HepG2 (cell line): ENCODE data around the gene PHKB. TPM values are rescaled to one million over a fixed set of nuclear protein-coding genes. Genes with fewer than 3 reads are reported as not detected.

Experiments
- ATAC-seq: fragments of 200-7000 bp; cut with Tn5 transposase; 3 replicates; pipeline ENCODE4 v1.9.1; 2020; ENCODE audit warnings: mild to moderate bottlenecking, moderate library complexity
- BruUV-seq: library from RNA; stranded (reverse); fragments of 400-500 nt; replicated peaks from 2 replicates; lab custom pipeline; 2021; lab: Mats Ljungman, UMichigan
- CTCF ChIA-PET: fragments of 300-600 bp; formaldehyde crosslinking; extraction: SDS; loops from one replicate; lab custom pipeline; 2021; ENCODE audit warnings: low total read pairs, inconsistent platforms, low intra/inter-chr PET ratio; lab: Yijun Ruan, JAX
- POLR2A ChIA-PET: fragments of 350-600 bp; sonication (Branson Sonifier 250); formaldehyde crosslinking; loops from one replicate; lab custom pipeline; 2020; ENCODE audit warnings: antibody characterized with exemption, inconsistent platforms; lab: Yijun Ruan, JAX
- DNase-seq: peaks from one replicate; pipeline ENCODE4 v3.0.0-alpha.2; 2015; ENCODE audit warnings: low spot score
- FAIRE-seq: peaks from 3 replicates; lab custom pipeline; 2011; peaks lifted over from hg19 to GRCh38; lab: Jason Lieb, UNC
- H2AFZ ChIP-seq: one replicate; pipeline ENCODE4 v1.6.1; 2011; ENCODE audit warnings: low read length, inconsistent platforms
- H3K27ac ChIP-seq: fragments of 300-600 bp; 3 replicates; pipeline ENCODE4 v1.8.0; 2011; ENCODE audit warnings: mixed run types, mild to moderate bottlenecking, mixed read lengths, low read length, inconsistent platforms; ENCODE audit not compliant: insufficient read depth; ENCODE audit errors: extremely low read length
- H3K27me3 ChIP-seq, 2 experiments: fragments of 200-600 bp in 1 of 2; 2 replicates in 1 of 2; 3 replicates in 1 of 2; pipeline versions ENCODE4 v1.6.0 to v1.8.0; 2011; ENCODE audit warnings: low read length in 2 of 2, mild to moderate bottlenecking in 2 of 2, moderate library complexity in 2 of 2, inconsistent platforms in 1 of 2; ENCODE audit not compliant: insufficient read depth in 2 of 2, control insufficient read depth in 1 of 2
- H3K36me3 ChIP-seq, 2 experiments: fragments of 200-600 bp in 1 of 2; replicated peaks in 1 of 2; 2 replicates in 1 of 2; 3 replicates in 1 of 2; pipeline versions ENCODE4 v1.5.1 to v1.8.0; 2011; ENCODE audit warnings: low read length in 2 of 2, inconsistent platforms in 1 of 2; ENCODE audit not compliant: insufficient read depth in 2 of 2, control insufficient read depth in 1 of 2
- H3K4me1 ChIP-seq: 2 replicates; pipeline ENCODE4 v1.5.1; 2012; ENCODE audit warnings: low read length, inconsistent platforms; ENCODE audit not compliant: insufficient read depth
- H3K4me2 ChIP-seq: 2 replicates; pipeline ENCODE4 v1.6.0; 2011; ENCODE audit warnings: low read depth, low read length, inconsistent platforms
- H3K4me3 ChIP-seq, 3 experiments: fragments of 200-600 bp in 1 of 3; sonication (generic), shearing (Covaris generic) in 1 of 3; replicated peaks in 1 of 3; 2 replicates each; pipeline ENCODE4 v1.5.1; 2011 to 2016; ENCODE audit warnings: low read length in 3 of 3, inconsistent platforms in 2 of 3, low read depth in 2 of 3, mild to moderate bottlenecking in 2 of 3, control low read depth in 1 of 3, mixed read lengths in 1 of 3; ENCODE audit not compliant: insufficient read depth in 1 of 3
- H3K79me2 ChIP-seq: one replicate; pipeline ENCODE4 v1.6.1; 2011; ENCODE audit warnings: low read length, inconsistent platforms; ENCODE audit not compliant: insufficient read depth
- H3K9ac ChIP-seq: 2 replicates; pipeline ENCODE4 v1.6.0; 2011; ENCODE audit warnings: mild to moderate bottlenecking, low read depth, low read length, inconsistent platforms; ENCODE audit not compliant: insufficient read depth
- H3K9me3 ChIP-seq: 2 replicates; pipeline ENCODE4 v1.5.1; 2012; ENCODE audit warnings: mild to moderate bottlenecking, low read length
- H4K20me1 ChIP-seq: 2 replicates; pipeline ENCODE4 v1.6.0; 2011; ENCODE audit warnings: inconsistent platforms, mild to moderate bottlenecking, low read length, moderate library complexity; ENCODE audit not compliant: insufficient read depth
- GATAD2A ChIP-seq: IDR thresholded peaks from 2 replicates; pipeline ENCODE4 v1.6.1; 2016
- NFKB2 ChIP-seq: sonication (generic); formaldehyde crosslinking; IDR thresholded peaks from 2 replicates; pipeline ENCODE4 v1.4.0; 2020; ENCODE audit warnings: missing genetic modification reagents, borderline replicate concordance
- NKX3-1 ChIP-seq: sonication (generic); formaldehyde crosslinking; IDR thresholded peaks from 2 replicates; pipeline ENCODE4 v1.5.0; 2020; ENCODE audit warnings: missing genetic modification reagents
- NR2F2 ChIP-seq: IDR thresholded peaks from 2 replicates; pipeline ENCODE4 v1.6.1; 2012; ENCODE audit warnings: low read depth, inconsistent platforms, borderline replicate concordance
- SUZ12 ChIP-seq: fragments of 150-350 bp; IDR thresholded peaks from 2 replicates; pipeline ENCODE4 v1.6.1; 2014; ENCODE audit warnings: low read depth, low read length
- TCF12 ChIP-seq, 2 experiments: fragments of 450-650 bp in 1 of 2; sonication (generic) in 1 of 2; formaldehyde crosslinking in 1 of 2; IDR thresholded peaks; 2 replicates each; pipeline versions ENCODE4 v1.6.1 to v1.8.0; 2017 to 2022; ENCODE audit warnings: antibody characterized with exemption in 1 of 2, mild to moderate bottlenecking in 1 of 2, missing genetic modification reagents in 1 of 2, moderate library complexity in 1 of 2
- ZEB1 ChIP-seq: IDR thresholded peaks from 2 replicates; pipeline ENCODE4 v1.6.1; 2012; ENCODE audit warnings: mild to moderate bottlenecking, low read depth, inconsistent platforms; ENCODE audit not compliant: insufficient replicate concordance
- ZNF713 ChIP-seq: sonication (generic); formaldehyde crosslinking; IDR thresholded peaks from 2 replicates; pipeline ENCODE4 v1.4.0; 2020; ENCODE audit warnings: mild to moderate bottlenecking, missing genetic modification reagents
- WGBS: methylation state at CpG from one replicate; pipeline ENCODE4 v1.1.6; 2017; ENCODE audit warnings: low lambda C conversion rate; 5-methylcytosine and 5-hydroxymethylcytosine counted together
- in situ Hi-C: cut with HindIII; loops from 2 replicates; pipeline ENCODE4 v1.10.0; 2017; ENCODE audit warnings: low pct_unique_long_range_greater_than_20kb; ENCODE audit not compliant: extremely low pct_ligation_motif_present
- intact Hi-C: fragments of 100-400 bp; cut with micrococcal nuclease; formaldehyde crosslinking; loops from one replicate; pipeline ENCODE4 v1.10.0; 2022; ENCODE audit not compliant: unreplicated experiment
- polyA plus RNA-seq, 8 experiments: library from polyadenylated mRNA; depleted of rRNA in 3 of 8; stranded (reverse) in 7 of 8; unstranded in 1 of 8; fragments of >200 nt; fragmentation: Illumina TruSeq in 4 of 8; extraction: Trizol in 4 of 8; gene quantifications; 2 replicates each; pipeline versions ENCODE4 v1.2.1 to v1.2.3, GENCODE V29; 2011 to 2016; ENCODE audit warnings: low read depth in 4 of 8, missing spikeins in 1 of 8, mixed read lengths in 1 of 8; ENCODE audit not compliant: insufficient read depth in 1 of 8
- total RNA-seq, 5 experiments: library from RNA; depleted of rRNA; stranded (reverse); fragments of >200 nt; fragmentation: Illumina TruSeq; extraction: Trizol; gene quantifications; 2 replicates each; pipeline ENCODE4 v1.2.3, GENCODE V29; 2016; ENCODE audit warnings: low read depth in 1 of 5
- TF ChIP-seq, protein P1 (sequence below): sonication (generic); formaldehyde crosslinking; IDR thresholded peaks from 2 replicates; pipeline ENCODE4 v1.4.0; 2020; ENCODE audit warnings: missing genetic modification reagents
- TF ChIP-seq, protein P2 (sequence below): IDR thresholded peaks from 2 replicates; pipeline ENCODE4 v1.4.0; 2020; ENCODE audit warnings: mild to moderate bottlenecking, missing genetic modification reagents
- TF ChIP-seq, protein P3 (sequence below): sonication (generic); formaldehyde crosslinking; IDR thresholded peaks from 2 replicates; pipeline ENCODE4 v1.4.0; 2020; ENCODE audit warnings: missing genetic modification reagents, borderline replicate concordance

PHKB gene
- total and polyA plus RNA-seq, 2 of the 13 experiments (the other 11 are each of a cell fraction or from before 2014, with no cell fraction given), result 66.0 to 80.8 TPM

DNA sequence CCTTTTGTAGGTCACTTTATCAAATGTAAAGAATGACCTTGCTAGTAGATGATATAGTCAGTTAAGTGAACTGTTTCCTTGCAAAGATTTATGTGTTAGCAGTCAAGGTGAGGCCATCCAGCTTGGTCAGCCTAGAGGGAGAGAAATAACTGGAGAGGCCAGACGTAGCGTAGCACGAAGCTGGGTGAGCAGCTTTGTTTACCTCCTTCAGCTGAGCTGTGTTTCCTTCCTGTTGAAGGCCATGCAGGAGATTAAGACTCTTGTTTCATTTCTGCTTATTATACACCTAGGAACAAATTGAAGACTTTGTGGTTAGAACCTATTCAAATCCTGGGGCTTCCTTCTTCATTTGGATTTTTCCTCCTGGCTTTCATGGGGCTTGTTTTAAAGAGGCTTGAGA lies 267.1 kb downstream of the PHKB start (continued):
- TF ChIP-seq, protein P1, sequence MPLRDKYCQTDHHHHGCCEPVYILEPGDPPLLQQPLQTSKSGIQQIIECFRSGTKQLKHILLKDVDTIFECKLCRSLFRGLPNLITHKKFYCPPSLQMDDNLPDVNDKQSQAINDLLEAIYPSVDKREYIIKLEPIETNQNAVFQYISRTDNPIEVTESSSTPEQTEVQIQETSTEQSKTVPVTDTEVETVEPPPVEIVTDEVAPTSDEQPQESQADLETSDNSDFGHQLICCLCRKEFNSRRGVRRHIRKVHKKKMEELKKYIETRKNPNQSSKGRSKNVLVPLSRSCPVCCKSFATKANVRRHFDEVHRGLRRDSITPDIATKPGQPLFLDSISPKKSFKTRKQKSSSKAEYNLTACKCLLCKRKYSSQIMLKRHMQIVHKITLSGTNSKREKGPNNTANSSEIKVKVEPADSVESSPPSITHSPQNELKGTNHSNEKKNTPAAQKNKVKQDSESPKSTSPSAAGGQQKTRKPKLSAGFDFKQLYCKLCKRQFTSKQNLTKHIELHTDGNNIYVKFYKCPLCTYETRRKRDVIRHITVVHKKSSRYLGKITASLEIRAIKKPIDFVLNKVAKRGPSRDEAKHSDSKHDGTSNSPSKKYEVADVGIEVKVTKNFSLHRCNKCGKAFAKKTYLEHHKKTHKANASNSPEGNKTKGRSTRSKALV (CRISPR knock-in tag), result no peak

DNA sequence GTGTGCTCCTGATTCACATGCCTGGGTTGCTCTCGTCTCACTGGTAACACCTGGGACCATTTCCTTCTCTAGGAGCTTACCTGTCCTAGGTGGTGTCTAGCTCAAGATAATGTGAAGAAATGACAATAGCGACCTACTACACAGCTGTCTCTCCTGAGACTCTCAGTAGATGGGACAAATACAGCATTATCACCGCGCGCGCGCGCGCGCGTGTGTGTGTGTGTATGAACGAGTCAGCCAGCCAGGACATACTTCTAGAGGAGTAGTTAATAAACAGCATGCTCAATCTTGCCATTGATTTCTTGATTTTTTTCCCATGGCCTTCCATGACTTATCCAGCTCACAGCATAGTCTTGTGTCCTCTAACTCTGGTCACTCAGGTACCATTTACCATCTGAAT lies 268.6 kb downstream of the PHKB start:
- DNase-seq, result no peak
- in situ Hi-C loops, result no loop called here
- Histone ChIP-seq H3K79me2 (no peaks in the 10 kb centered on the region), H3K4me1 (no peaks in the 10 kb centered on the region), H4K20me1 (no peaks in the 10 kb centered on the region), H3K4me3 (no peak overlapping the region), H2AFZ (no peak overlapping the region), H3K27ac (no peak overlapping the region), H3K9me3 (no peaks in the 10 kb centered on the region), H3K4me2 (no peak overlapping the region), H3K27me3 (peaks cover 1 to 5% of the 10 kb centered on the region in 2 experiments; a peak in 1 of 5 replicates), H3K9ac (no peak overlapping the region), H3K36me3 (no peaks in the 10 kb centered on the region)
- 79% methylated on average over 12 of the region's 12 CpGs for WGBS
- ATAC-seq, result no peak
- CTCF ChIA-PET, result no interaction called here
- POLR2A ChIA-PET, result no interaction called here
- intact Hi-C loops, result no loop called here
- FAIRE-seq, result no peak
- no TSS peak for BruUV-seq
- TF ChIP-seq, protein P2, sequence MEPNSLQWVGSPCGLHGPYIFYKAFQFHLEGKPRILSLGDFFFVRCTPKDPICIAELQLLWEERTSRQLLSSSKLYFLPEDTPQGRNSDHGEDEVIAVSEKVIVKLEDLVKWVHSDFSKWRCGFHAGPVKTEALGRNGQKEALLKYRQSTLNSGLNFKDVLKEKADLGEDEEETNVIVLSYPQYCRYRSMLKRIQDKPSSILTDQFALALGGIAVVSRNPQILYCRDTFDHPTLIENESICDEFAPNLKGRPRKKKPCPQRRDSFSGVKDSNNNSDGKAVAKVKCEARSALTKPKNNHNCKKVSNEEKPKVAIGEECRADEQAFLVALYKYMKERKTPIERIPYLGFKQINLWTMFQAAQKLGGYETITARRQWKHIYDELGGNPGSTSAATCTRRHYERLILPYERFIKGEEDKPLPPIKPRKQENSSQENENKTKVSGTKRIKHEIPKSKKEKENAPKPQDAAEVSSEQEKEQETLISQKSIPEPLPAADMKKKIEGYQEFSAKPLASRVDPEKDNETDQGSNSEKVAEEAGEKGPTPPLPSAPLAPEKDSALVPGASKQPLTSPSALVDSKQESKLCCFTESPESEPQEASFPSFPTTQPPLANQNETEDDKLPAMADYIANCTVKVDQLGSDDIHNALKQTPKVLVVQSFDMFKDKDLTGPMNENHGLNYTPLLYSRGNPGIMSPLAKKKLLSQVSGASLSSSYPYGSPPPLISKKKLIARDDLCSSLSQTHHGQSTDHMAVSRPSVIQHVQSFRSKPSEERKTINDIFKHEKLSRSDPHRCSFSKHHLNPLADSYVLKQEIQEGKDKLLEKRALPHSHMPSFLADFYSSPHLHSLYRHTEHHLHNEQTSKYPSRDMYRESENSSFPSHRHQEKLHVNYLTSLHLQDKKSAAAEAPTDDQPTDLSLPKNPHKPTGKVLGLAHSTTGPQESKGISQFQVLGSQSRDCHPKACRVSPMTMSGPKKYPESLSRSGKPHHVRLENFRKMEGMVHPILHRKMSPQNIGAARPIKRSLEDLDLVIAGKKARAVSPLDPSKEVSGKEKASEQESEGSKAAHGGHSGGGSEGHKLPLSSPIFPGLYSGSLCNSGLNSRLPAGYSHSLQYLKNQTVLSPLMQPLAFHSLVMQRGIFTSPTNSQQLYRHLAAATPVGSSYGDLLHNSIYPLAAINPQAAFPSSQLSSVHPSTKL, result no peak
- TF ChIP-seq GATAD2A (CRISPR knock-in tag) (no peak), ZNF713 (CRISPR knock-in tag) (no peak), ZEB1 (no peak), SUZ12 (no peak), NFKB2 (CRISPR knock-in tag) (no peak), TCF12 (IDR thresholded peaks at IDR 0.05) (no peak), TCF12 (CRISPR knock-in tag; IDR thresholded peaks at IDR 0.05) (no peak), NKX3-1 (CRISPR knock-in tag) (no peak), NR2F2 (no peak)
- TF ChIP-seq, protein P3, sequence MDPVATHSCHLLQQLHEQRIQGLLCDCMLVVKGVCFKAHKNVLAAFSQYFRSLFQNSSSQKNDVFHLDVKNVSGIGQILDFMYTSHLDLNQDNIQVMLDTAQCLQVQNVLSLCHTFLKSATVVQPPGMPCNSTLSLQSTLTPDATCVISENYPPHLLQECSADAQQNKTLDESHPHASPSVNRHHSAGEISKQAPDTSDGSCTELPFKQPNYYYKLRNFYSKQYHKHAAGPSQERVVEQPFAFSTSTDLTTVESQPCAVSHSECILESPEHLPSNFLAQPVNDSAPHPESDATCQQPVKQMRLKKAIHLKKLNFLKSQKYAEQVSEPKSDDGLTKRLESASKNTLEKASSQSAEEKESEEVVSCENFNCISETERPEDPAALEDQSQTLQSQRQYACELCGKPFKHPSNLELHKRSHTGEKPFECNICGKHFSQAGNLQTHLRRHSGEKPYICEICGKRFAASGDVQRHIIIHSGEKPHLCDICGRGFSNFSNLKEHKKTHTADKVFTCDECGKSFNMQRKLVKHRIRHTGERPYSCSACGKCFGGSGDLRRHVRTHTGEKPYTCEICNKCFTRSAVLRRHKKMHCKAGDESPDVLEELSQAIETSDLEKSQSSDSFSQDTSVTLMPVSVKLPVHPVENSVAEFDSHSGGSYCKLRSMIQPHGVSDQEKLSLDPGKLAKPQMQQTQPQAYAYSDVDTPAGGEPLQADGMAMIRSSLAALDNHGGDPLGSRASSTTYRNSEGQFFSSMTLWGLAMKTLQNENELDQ (CRISPR knock-in tag), result no peak
